RPMI7951 (cell line): ENCODE measurements around the gene KRTAP16-1. TPM values are rescaled to one million over a fixed set of nuclear protein-coding genes. Genes with fewer than 3 reads are reported as not detected.
"Not testable (repeated sequence)": the region's sequence is repeated elsewhere in the genome, so short reads cannot be mapped to it uniquely, and the experiment has no call there.

ENCODE experiments used
- DNase-seq: peaks from one replicate; pipeline ENCODE4 v3.0.0-alpha.2; 2012; ENCODE audit warnings: low read depth
- total RNA-seq: library from RNA; depleted of rRNA; stranded (reverse); fragments of >200 nt; shearing (Covaris generic); gene quantifications from 2 replicates; pipeline ENCODE4 v1.2.3, GENCODE V29; 2014

The KRTAP16-1 gene
- total RNA-seq, 1 experiment from 2014 or later: not detected

- DNase-seq: peak; percentile 40
These were observed 6.9 kb downstream of the KRTAP16-1 start, which contains the start of gene KRTAP29-1 for GRCh38 chr17:41301916-41302901. Gene KRTAP29-1, minus strand, starts transcription at chr17:41302851. Its CDS starts 0 bp downstream, at chr17:41302851.

GRCh38 chr17:41301204-41301790 lies 7.8 kb downstream of the KRTAP16-1 start:
- no peak for DNase-seq

DNA sequence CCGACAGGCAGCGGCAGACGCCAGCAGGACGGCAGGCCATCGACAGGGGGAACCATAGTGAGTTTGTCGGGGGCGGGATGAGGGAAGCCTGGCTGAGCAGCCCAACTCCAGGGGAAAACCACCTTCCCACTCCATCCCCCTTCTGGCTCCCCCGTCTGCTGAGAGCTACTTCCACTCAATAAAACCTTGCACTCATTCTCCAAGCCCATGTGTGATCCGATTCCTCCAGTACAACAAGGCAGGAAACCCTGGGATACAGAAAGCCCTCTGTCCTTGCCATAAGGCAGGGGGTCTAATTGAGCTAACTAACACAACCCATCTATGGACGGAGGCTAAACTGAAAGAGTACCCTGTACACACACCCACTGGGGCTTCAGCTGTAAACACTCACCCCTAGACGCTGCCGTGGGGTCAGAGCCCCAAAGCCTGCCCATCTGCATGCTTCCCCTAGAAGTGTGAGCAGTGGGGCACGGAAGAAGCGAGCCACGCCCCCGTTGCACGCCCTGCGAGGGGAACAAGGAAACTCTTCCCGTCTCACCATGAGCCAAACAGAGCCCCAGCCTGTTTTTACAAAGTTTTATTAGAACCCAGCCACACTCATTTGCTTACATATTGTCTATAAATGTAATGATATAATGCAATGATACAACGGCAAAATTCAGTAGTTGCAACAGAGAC lies 10.5 kb downstream of the KRTAP16-1 start:
- DNase-seq: no peak

- DNase-seq: no peak
These were observed 12.3 kb downstream of the KRTAP16-1 start for GRCh38 chr17:41296846-41297245.

GRCh38 chr17:41294016-41294415 lies 15.1 kb downstream of the KRTAP16-1 start:
- no peak for DNase-seq

DNA sequence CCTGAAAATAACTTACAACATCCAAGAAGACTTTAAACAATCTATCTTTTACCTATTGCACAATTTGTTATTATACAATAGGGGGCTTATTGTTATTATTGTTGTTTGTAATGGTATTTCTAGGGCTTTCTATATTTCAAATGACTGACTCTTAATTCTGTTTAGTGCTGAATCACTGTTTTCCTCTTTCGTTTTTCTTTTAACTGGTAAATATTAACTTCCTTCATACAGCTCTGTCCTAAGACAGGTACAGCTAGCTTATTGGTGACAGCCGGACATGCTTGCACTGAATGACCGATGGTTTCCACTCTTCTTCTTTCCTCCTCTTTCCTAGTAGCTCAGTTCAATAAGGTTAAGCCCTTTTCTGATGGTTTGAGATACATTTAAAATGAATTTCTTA lies 22.1 kb downstream of the KRTAP16-1 start:
- DNase-seq: no peak

GRCh38 chr17:41284546-41284945 lies 24.6 kb downstream of the KRTAP16-1 start:
- DNase-seq: no peak

GRCh38 chr17:41284043-41284442 lies 25.1 kb downstream of the KRTAP16-1 start:
- no peak for DNase-seq

DNA sequence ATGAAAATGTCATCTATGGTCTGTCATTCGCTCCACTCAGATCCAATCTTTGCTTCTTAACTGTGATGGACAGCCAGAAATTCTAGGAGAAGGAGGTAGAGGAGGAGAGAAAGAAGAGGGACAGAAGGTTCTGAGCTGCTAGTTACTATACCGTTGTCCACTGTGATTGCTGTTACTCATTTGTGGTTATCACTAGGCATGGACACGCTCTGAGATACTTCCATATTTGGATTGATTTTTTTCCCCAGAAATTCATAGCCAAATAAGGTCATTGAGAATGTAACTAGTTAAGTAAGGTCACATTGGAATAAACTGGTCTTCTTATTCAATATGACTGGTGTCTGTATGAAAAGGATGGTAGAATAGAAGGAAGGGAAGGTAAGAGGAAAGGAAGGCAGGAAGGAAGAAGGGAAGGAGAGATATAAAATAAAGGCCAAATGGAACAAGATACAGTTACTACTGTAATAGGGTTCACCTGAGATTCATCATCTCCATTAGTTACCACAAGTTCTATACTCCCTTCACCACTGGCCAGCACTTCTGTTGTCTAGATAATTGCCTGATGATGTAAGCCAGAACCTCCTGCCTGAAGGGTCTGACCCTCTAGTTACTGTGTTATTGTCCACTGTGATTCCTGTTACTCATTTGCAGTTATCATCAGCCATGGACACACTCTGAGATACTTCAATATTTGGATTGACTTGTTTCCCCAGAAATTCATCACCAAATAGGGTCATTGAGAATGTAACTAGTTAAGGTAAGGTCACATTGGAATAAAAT lies 30.7 kb downstream of the KRTAP16-1 start:
- DNase-seq: peak; percentile 43

- DNase-seq: not testable (repeated sequence)
These were observed 33.4 kb downstream of the KRTAP16-1 start, which contains the start of gene KRTAP9-7 for GRCh38 chr17:41275648-41276190. Gene KRTAP9-7, plus strand, starts transcription at chr17:41275698. Its CDS starts 0 bp downstream, at chr17:41275698.

GRCh38 chr17:41271858-41272257 lies 37.3 kb downstream of the KRTAP16-1 start:
- DNase-seq: no peak

DNA sequence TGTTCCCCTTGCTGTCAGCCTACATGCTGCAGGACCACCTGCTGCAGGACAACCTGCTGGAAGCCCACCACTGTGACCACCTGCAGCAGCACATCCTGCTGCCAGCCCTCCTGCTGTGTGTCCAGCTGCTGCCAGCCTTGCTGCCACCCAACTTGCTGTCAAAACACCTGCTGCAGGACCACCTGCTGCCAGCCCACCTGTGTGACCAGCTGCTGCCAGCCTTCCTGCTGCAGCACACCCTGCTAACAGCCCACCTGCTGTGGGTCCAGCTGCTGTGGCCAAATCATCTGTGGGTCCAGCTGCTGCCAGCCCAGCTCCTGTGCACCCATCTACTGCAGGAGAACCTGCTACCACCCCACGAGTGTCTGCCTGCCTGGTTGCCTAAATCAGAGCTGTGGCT lies 37.8 kb downstream of the KRTAP16-1 start:
- not testable (repeated sequence) for DNase-seq

DNA sequence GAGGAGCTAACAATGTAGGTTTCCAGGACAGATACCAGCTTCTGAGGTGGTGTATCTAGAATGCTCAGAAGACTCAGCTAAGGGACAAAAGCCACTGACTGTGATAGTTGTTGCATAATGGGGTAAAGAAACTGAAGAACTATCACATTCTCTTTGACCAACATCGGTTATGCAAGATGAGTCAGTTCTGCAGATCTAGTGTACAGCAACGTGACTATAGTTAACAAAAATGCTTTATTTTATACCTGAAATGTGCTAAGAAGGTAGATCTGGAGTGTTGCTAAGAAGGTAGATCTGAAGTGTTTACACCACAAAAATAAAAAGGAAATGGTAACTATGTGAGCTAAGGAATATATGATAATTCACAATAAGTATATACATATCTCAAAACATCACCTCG lies 41.4 kb downstream of the KRTAP16-1 start:
- no peak for DNase-seq

DNA sequence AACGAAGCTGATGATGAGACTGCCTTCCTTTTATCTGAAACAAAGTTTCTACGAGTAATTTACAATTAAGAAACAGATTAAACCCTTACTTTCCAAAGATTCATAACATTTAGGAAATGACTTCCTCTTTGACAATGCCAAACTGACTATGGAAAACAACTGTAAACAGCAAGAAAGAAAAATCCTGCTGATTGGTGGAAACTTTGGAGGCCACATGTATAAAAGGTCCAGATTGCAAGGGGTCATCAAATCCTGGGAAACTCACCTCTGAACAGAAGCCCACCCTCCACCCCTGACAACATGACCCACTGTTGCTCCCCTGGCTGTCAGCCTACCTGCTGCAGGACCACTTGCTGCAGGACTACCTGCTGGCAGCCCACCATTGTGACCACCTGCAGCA lies 44.0 kb downstream of the KRTAP16-1 start, which contains the start of gene KRTAP9-6:
TSS of gene KRTAP9-6 (plus strand) at position 301 of the 400 bp plus-strand sequence. CDS start at position 301, 0 bp downstream.
- no peak for DNase-seq

- DNase-seq: no peak
These were observed 44.5 kb downstream of the KRTAP16-1 start for GRCh38 chr17:41264599-41264998.

GRCh38 chr17:41263212-41263611 lies 45.9 kb downstream of the KRTAP16-1 start:
- no peak for DNase-seq

- no peak for DNase-seq
These were observed 50.7 kb downstream of the KRTAP16-1 start for GRCh38 chr17:41258406-41258805.
